Measurements from ENCODE around the gene SLC44A2. TPM values are rescaled to one million over a fixed set of nuclear protein-coding genes. Genes with fewer than 3 reads are reported as not detected.
A peak's percentile ranks its signal among the peaks of the same experiment; 100 is the strongest.

The SLC44A2 gene
- total and polyA plus RNA-seq, 2 of the 13 experiments (the other 11 are each of a cell fraction or from before 2014, with no cell fraction given), result 2.4 to 5.6 TPM

GRCh38 chr19:10653732-10654609, 28.6 kb downstream of the SLC44A2 start, which contains the start of gene ILF3 (continued):
- TF ChIP-seq ZNF343 (CRISPR knock-in tag; IDR thresholded peaks at IDR 0.05) (no peak), ATRX (CRISPR knock-in tag; IDR thresholded peaks at IDR 0.05; ENCODE audit: borderline replicate concordance) (no peak), PATZ1 (CRISPR knock-in tag; IDR thresholded peaks at IDR 0.05) (peak; percentile 94), LBX2 (CRISPR knock-in tag; IDR thresholded peaks at IDR 0.05; ENCODE audit: borderline replicate concordance) (0 out of 2 replicates have a peak, but pooled peaks have one; percentile 9), ADNP (CRISPR knock-in tag; IDR thresholded peaks at IDR 0.05) (no peak), ARNTL (CRISPR knock-in tag; IDR thresholded peaks at IDR 0.05) (peak; percentile 98), ZKSCAN8 (CRISPR knock-in tag; IDR thresholded peaks at IDR 0.05; ENCODE audit: borderline replicate concordance) (peak; percentile 74; the same call in 1 of the 2 replicates), JUN (CRISPR knock-in tag; IDR thresholded peaks at IDR 0.05) (peak; percentile 24; the same call in 1 of the 2 replicates), FOSL1 (CRISPR knock-in tag; IDR thresholded peaks at IDR 0.05; ENCODE audit: borderline replicate concordance) (no peak), NR0B2 (CRISPR knock-in tag; IDR thresholded peaks at IDR 0.05) (peak; percentile 78), HDAC2 (CRISPR knock-in tag; IDR thresholded peaks at IDR 0.05) (peak; percentile 88), ZNF335 (CRISPR knock-in tag; IDR thresholded peaks at IDR 0.05) (0 out of 2 replicates have a peak, but pooled peaks have one; percentile 83), SNAPC2 (CRISPR knock-in tag; IDR thresholded peaks at IDR 0.05) (no peak), GABPA (IDR thresholded peaks at IDR 0.05; ENCODE audit: low read depth, low read length) (no peak), GABPA (CRISPR knock-in tag; IDR thresholded peaks at IDR 0.05; ENCODE audit: low read depth) (peak; percentile 84), PHB2 (IDR thresholded peaks at IDR 0.05; ENCODE audit: partially characterized antibody) (no peak), ZFP1 (CRISPR knock-in tag; IDR thresholded peaks at IDR 0.05) (0 out of 2 replicates have a peak, but pooled peaks have one; percentile 37), YY1 (IDR thresholded peaks at IDR 0.05; ENCODE audit: insufficient read depth, insufficient replicate concordance, low read depth, low read length) (peak; percentile 97), ZNF20 (CRISPR knock-in tag; IDR thresholded peaks at IDR 0.05) (no peak), ZNF274 (CRISPR knock-in tag; IDR thresholded peaks at IDR 0.05) (peak; percentile 64), ZNF878 (CRISPR knock-in tag; IDR thresholded peaks at IDR 0.05) (peak; percentile 75; the same call in 1 of the 2 replicates), ZFX (CRISPR knock-in tag; IDR thresholded peaks at IDR 0.05; ENCODE audit: low read depth) (peak; percentile 64), ETS1 (CRISPR knock-in tag; IDR thresholded peaks at IDR 0.05) (0 out of 2 replicates have a peak, but pooled peaks have one; percentile 42), TRIM22 (IDR thresholded peaks at IDR 0.05) (peak; percentile 98; the same call in 1 of the 2 replicates), ZNF337 (CRISPR knock-in tag; IDR thresholded peaks at IDR 0.05; ENCODE audit: borderline replicate concordance, low read depth) (no peak)

All from HepG2 (cell line).